ENCODE results near the gene KIR3DL2.

- no peak for TF ChIP-seq CTCF (IDR thresholded peaks at IDR 0.05)
- TF ChIP-seq POLR2A (IDR thresholded peaks at IDR 0.05), result no peak
These were observed 46.8 kb upstream of the KIR3DL2 start, which contains the start of gene KIR2DL4 for GRCh38 chr19:54803410-54803809.
